GM10266 (cell line): Measurements from ENCODE around the gene SEMA6B.

Experiments
- DNase-seq: peaks from one replicate; pipeline ENCODE4 v3.0.0; 2012; ENCODE audit errors: extremely low spot score
- TF ChIP-seq, protein P1 (sequence below): IDR thresholded peaks from 2 replicates; pipeline ENCODE4 v1.5.1; 2012; ENCODE audit warnings: mild to moderate bottlenecking, low read depth; ENCODE audit not compliant: control insufficient read depth, insufficient read depth; ENCODE audit errors: missing control alignments

Gene SEMA6B

DNA sequence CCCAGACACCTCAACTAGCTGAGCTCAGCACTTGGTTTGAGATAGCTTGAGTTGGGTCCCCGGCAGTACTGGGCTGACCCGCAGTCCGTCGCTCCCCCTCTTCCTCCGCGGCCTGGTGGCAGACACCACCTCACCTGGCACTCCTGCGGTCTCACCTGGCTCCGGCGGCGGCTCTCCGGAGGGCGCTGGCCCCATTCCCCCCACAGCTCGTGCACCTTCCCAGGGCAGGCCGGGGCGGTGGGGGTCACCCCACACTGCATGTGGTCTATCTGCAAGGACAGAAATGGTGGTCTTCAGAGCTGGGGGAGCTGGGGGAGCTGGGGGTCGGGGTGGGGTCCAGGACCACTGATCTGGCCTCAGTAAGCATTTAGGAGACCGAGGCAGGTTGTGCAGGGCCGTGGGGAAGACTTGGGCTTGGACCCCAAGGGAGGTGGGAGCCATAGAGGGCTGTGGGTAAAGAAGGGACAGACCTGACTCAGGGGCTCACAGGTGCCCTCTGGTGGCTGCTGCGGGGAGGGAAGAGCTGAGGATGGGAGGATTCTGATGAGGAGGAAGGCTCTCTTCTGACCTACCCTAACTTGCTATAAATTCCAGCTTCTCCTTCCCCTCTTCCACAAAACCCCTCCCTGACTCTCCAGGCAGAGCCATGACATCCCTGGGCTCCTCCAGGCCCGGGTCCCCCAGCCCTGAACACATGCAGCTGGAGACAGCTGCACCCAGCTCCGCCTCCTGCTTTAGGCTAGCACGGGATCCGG lies 34.5 kb downstream of the SEMA6B start:
- TF ChIP-seq, protein P1, sequence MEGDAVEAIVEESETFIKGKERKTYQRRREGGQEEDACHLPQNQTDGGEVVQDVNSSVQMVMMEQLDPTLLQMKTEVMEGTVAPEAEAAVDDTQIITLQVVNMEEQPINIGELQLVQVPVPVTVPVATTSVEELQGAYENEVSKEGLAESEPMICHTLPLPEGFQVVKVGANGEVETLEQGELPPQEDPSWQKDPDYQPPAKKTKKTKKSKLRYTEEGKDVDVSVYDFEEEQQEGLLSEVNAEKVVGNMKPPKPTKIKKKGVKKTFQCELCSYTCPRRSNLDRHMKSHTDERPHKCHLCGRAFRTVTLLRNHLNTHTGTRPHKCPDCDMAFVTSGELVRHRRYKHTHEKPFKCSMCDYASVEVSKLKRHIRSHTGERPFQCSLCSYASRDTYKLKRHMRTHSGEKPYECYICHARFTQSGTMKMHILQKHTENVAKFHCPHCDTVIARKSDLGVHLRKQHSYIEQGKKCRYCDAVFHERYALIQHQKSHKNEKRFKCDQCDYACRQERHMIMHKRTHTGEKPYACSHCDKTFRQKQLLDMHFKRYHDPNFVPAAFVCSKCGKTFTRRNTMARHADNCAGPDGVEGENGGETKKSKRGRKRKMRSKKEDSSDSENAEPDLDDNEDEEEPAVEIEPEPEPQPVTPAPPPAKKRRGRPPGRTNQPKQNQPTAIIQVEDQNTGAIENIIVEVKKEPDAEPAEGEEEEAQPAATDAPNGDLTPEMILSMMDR, result peak; percentile 84
- peak; percentile 85 for DNase-seq

DNA sequence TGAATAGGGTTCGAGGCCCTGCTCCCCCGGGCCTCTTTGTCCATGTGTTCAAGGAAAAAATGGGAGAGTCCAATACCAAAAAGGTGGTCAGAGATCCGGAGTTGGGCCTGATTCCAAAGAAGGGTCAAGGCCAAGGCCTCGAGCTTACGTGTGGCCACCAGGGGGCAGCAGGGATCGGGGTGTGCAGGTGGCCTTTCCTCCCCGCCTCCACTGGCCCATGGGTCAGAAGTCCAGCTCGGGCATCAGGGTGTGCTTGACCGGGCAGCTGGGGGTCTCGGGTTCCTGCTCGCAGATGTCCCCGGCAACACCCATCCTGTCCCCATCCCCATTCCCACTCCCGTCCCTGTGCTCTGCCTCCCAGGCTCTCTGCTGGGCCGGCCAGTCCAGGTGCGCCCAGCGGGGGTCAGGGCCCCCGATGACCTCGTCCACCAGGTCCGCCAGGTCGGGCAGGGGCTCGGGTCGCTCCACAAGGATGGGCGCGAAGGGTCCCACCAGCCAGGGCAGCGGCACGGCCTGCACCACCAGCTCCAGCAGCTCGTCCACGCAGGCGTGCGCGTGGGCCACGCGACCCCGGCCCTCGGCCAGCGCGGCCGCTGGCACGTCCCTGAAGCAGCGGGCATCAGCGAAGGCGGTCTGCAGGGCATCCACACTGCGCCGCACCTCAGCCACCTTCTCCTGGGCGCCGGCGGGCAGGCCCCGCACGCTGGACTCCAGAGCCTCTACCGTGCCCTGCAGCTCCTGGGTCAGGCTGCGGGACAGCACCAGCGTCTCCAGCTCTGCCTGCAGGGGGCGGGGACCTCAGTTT lies 36.0 kb downstream of the SEMA6B start:
- TF ChIP-seq, protein P1, result peak; percentile 78

DNA sequence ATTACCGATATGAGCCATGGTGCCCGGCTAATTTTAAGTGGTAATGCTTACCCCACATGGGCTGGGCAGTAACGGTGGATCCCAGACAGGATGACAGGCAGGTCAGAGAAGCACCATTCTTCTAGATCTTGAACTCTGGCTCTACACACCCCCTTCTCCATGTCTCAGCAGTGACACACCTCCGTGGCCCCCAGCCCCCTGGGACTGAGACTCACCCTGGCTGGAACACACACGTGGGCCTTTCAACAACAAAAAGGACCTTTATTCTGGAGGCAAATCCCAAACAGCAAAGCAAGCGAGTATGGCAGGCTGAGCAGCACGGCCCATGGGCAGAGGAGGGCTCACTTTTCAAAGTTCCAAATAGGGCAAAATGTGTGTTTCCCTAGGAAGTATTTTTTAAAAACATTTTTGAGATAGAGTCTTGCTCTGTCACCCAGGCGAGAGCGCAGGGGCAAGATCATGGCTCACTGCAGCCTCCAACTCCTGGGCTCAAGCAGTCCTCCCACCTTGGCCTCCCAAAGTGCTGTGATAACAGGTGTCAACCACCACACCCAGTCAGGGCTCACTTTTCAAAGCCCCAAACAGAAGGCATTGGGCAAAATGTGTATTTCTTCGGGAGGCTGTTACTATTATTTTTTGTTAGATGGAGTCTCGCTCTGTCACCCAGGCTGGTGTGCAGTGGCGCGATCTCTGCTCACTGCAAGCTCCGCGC lies 37.0 kb downstream of the SEMA6B start:
- DNase-seq, result no peak
- TF ChIP-seq, protein P1, result no peak

More for the DNA sequence above, 36.0 kb downstream of the SEMA6B start:
- DNase-seq, result peak; percentile 82

DNA sequence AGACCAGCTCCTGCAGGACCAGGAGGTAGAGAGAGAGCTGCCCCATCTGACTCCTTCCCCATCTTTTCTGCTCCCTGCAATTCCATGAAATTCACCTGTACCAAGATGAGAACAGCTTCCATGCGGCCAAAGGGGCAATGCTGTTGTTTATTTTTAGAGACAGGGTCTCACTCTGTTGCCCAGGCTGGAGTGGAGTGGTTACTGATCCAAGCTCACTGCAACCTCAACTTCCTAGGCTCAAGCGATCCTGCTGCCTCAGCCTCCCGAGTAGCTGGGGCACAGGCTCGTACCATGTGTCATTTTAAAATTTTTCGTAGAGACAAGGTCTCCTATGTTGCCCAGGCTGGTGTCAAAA lies 37.6 kb downstream of the SEMA6B start:
- DNase-seq, result no peak
- TF ChIP-seq, protein P1, result no peak

DNA sequence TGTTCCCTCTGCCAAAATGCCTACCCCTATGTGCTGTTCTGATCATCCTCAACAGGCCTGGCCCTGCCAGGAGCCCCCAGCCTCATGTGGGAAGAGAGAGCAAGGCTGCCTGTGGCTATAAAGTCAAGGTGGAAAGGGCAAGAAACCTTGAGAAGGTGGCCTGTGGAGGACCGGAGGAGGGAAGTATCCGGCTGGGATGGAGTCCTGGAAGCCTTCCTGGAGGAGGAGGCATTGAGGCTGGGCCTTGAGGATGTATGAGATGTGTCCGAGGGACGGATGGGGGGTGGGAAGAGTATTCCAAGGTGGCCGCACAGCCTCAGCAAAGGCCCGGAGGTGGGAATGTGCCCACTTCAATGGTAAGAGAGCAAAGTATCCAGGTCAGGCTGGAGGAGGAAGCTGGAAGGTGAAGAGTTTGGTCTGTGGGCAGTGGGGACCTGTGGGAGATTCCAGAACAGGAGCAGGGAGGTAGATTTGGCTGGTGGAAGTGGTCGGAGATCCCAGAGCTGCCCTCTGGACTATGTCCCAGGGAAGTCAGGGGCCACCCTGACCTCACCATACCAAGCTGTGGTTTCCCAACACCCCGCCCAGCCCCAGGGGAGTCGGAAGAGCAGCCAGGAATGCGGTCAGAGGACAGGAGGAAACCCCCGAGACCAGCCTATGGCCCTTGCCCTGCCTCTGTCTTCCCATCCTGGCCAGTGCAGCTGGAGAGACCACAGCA lies 38.2 kb downstream of the SEMA6B start:
- no peak for DNase-seq
- TF ChIP-seq, protein P1, result no peak

DNA sequence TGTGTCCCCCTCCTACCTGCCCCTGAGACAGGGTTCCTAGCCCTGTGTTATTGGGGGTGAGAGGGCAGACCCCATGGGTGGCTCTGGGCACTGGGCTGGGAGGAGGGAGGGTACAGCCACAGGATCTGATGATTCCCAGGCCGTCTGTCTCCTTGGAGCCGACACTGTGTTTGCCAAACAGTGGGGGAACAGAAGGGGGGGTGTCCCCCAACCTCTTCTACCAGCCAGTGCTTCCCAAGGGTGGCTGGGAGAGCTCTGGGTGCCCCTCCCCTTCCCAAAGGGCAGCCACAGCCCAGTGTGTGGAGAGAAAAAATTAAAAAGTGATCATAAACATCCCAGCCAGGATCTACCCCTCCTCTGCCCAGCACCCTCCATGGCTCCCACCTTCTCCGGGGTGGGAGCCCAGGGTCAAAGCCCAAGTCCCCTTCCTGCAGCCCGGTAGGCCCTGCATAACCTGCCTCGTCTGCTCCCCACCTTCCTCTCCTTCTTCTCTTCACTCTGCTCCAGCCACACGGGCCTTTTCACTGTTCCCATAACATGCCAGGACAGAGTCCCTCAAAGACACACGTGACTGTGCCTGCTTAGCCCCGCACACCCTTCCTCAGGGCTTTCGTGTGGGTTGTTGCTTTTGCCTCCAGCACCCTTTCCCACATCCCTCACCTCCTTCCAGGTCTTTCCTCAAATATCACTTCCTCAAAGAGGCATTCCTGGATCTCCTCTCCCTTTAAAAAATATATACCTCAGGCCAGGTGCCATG lies 39.8 kb downstream of the SEMA6B start:
- TF ChIP-seq, protein P1, result no peak

More for the DNA sequence above, 39.8 kb downstream of the SEMA6B start:
- DNase-seq, result no peak
